OCI-LY3 (cell line): ENCODE data around the gene PIK3AP1.

Source experiments
- H2AFZ ChIP-seq: fragments of 200-600, 300-600 bp; shearing (Covaris generic); 2 replicates; pipeline ENCODE4 v1.6.0; 2014; ENCODE audit warnings: antibody characterized with exemption, low read depth, low read length
- H3K27ac ChIP-seq: fragments of 200-600, 300-600 bp; sonication (generic); 2 replicates; pipeline ENCODE4 v1.5.1; 2014; ENCODE audit warnings: mild to moderate bottlenecking, low read length, moderate library complexity, mixed read lengths
- H3K27me3 ChIP-seq: fragments of 200-600, 300-600 bp; sonication (generic); 2 replicates; pipeline ENCODE4 v1.6.1; 2014; ENCODE audit warnings: low read depth, low read length, mixed read lengths
- H3K36me3 ChIP-seq: fragments of 200-600, 300-600 bp; sonication (generic); replicated peaks from 2 replicates; pipeline ENCODE3; 2014; ENCODE audit warnings: low read depth, low read length, mixed read lengths
- H3K4me1 ChIP-seq: fragments of 300-600, 200-600 bp; sonication (generic); 2 replicates; pipeline ENCODE4 v1.6.1; 2014; ENCODE audit warnings: low read length, mixed read lengths
- H3K4me2 ChIP-seq: fragments of 200-600, 300-600 bp; sonication (generic); 2 replicates; pipeline ENCODE4 v1.6.1; 2014; ENCODE audit warnings: low read length, mixed read lengths
- H3K4me3 ChIP-seq: fragments of 300-600, 200-600 bp; sonication (generic); 2 replicates; pipeline ENCODE4 v1.5.1; 2014; ENCODE audit warnings: antibody characterized with exemption, mild to moderate bottlenecking, low read length, moderate library complexity
- H3K79me2 ChIP-seq: fragments of 300-600, 200-600 bp; shearing (Covaris generic); 2 replicates; pipeline ENCODE4 v1.6.1; 2014; ENCODE audit warnings: mild to moderate bottlenecking, low read length, mixed read lengths
- H3K9ac ChIP-seq: fragments of 300-600, 200-600 bp; shearing (Covaris generic); 2 replicates; pipeline ENCODE4 v1.6.0; 2014; ENCODE audit warnings: mild to moderate bottlenecking, low read length, moderate library complexity
- H3K9me3 ChIP-seq: fragments of 200-600, 300-600 bp; shearing (Covaris generic); 2 replicates; pipeline ENCODE4 v1.6.1; 2014; ENCODE audit warnings: low read length, mixed read lengths; ENCODE audit not compliant: insufficient read depth
- H4K20me1 ChIP-seq: fragments of 200-600, 300-600 bp; sonication (generic); 2 replicates; pipeline ENCODE4 v1.6.1; 2016; ENCODE audit warnings: low read length, mixed read lengths; ENCODE audit not compliant: insufficient read depth
- CTCF ChIP-seq: fragments of 200-600, 300-600 bp; sonication (generic); IDR thresholded peaks from 2 replicates; pipeline ENCODE4 v1.5.1; 2014; ENCODE audit warnings: antibody characterized with exemption, low read length, low read depth
- EZH2phosphoT487 ChIP-seq: fragments of 200-600 bp; shearing (Covaris generic); IDR thresholded peaks from 2 replicates; pipeline ENCODE4 v1.6.1; 2018; ENCODE audit warnings: antibody characterized with exemption, mixed run types, low read depth

PIK3AP1 gene

GRCh38 chr10:96637709-96638108 lies 82.6 kb downstream of the PIK3AP1 start:
- H3K36me3 ChIP-seq = peaks cover 9% of the 10 kb centered on the region
- H3K4me3 ChIP-seq = no peak overlapping the region
- H3K79me2 ChIP-seq = no peaks in the 10 kb centered on the region
- no peak for TF ChIP-seq EZH2phosphoT487
- no peak for TF ChIP-seq CTCF
- no peak overlapping the region for H3K9ac ChIP-seq
- no peaks in the 10 kb centered on the region for H4K20me1 ChIP-seq
- H3K9me3 ChIP-seq = no peaks in the 10 kb centered on the region
- H3K4me2 ChIP-seq = no peak overlapping the region
- peaks cover 7% of the 10 kb centered on the region for H3K4me1 ChIP-seq
- H3K27ac ChIP-seq = no peak overlapping the region
- no peak overlapping the region for H2AFZ ChIP-seq
- no peaks in the 10 kb centered on the region for H3K27me3 ChIP-seq

- peaks cover 9% of the 10 kb centered on the region for H3K36me3 ChIP-seq
- H3K27ac ChIP-seq = no peak overlapping the region
- no peaks in the 10 kb centered on the region for H3K27me3 ChIP-seq
- no peak overlapping the region for H3K4me2 ChIP-seq
- H4K20me1 ChIP-seq = no peaks in the 10 kb centered on the region
- no peak for TF ChIP-seq CTCF
- no peak for TF ChIP-seq EZH2phosphoT487
- H3K4me1 ChIP-seq = peaks cover 7% of the 10 kb centered on the region
- H3K79me2 ChIP-seq = no peaks in the 10 kb centered on the region
- H3K9ac ChIP-seq = no peak overlapping the region
- H3K9me3 ChIP-seq = no peaks in the 10 kb centered on the region
- no peak overlapping the region for H2AFZ ChIP-seq
- no peak overlapping the region for H3K4me3 ChIP-seq
These were observed 83.8 kb downstream of the PIK3AP1 start for GRCh38 chr10:96636551-96636950.

GRCh38 chr10:96632974-96633710 lies 87.2 kb downstream of the PIK3AP1 start:
- Histone ChIP-seq H2AFZ (no peak overlapping the region), H3K9ac (no peak overlapping the region), H3K27ac (no peak overlapping the region), H3K9me3 (no peaks in the 10 kb centered on the region), H3K4me3 (no peak overlapping the region), H3K4me1 (no peaks in the 10 kb centered on the region), H3K79me2 (no peaks in the 10 kb centered on the region), H3K4me2 (no peak overlapping the region), H3K36me3 (peaks cover 4% of the 10 kb centered on the region), H4K20me1 (no peaks in the 10 kb centered on the region), H3K27me3 (no peaks in the 10 kb centered on the region)
- TF ChIP-seq EZH2phosphoT487 = no peak
- TF ChIP-seq CTCF = no peak

GRCh38 chr10:96627292-96627691 lies 93.0 kb downstream of the PIK3AP1 start:
- Histone ChIP-seq H3K36me3 (peaks cover 25% of the 10 kb centered on the region), H3K4me2 (no peak overlapping the region), H4K20me1 (no peaks in the 10 kb centered on the region), H3K79me2 (no peaks in the 10 kb centered on the region), H3K9ac (no peak overlapping the region), H2AFZ (no peak overlapping the region), H3K27ac (no peak overlapping the region), H3K4me1 (no peaks in the 10 kb centered on the region), H3K9me3 (no peaks in the 10 kb centered on the region), H3K4me3 (no peak overlapping the region), H3K27me3 (no peaks in the 10 kb centered on the region)
- TF ChIP-seq EZH2phosphoT487 (no peak), CTCF (no peak)
